ENCODE results near the gene EML2. TPM values are rescaled to one million over a fixed set of nuclear protein-coding genes. Genes with fewer than 3 reads are reported as not detected.
"Not testable (repeated sequence)": the region's sequence is repeated elsewhere in the genome, so short reads cannot be mapped to it uniquely, and the experiment has no call there.

The EML2 gene
- total RNA-seq, 2 donors from 2014 or later, result 47.3 to 55.6 TPM

DNA sequence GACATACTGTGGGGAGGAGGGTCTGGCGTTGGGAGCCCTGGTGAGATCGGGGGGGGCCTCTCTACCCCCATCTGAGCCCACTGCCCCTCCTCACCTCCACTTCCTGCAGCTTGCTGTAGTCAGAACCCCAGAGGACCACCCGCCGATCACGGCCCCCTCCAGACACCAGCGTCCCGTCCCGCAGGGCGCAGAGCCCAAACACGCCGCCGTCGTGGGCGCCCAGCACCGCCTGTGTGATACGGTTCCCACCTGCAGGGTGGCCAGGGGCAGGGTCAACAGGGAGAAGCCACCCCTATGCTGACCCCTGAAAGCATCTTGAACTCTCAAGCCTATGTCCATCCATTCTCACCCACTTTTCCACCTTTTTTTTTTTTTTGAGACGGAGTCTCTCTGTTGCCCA, 17.8 kb downstream of the EML2 start:
- H3K36me3 ChIP-seq, result peaks cover 0 to 4% of the 10 kb centered on the region in 2 donors
- TF ChIP-seq POLR2AphosphoS5 (IDR thresholded peaks at IDR 0.05) (no peak), POLR2A (IDR thresholded peaks at IDR 0.05) (no peak)
- TF ChIP-seq, protein P1, sequence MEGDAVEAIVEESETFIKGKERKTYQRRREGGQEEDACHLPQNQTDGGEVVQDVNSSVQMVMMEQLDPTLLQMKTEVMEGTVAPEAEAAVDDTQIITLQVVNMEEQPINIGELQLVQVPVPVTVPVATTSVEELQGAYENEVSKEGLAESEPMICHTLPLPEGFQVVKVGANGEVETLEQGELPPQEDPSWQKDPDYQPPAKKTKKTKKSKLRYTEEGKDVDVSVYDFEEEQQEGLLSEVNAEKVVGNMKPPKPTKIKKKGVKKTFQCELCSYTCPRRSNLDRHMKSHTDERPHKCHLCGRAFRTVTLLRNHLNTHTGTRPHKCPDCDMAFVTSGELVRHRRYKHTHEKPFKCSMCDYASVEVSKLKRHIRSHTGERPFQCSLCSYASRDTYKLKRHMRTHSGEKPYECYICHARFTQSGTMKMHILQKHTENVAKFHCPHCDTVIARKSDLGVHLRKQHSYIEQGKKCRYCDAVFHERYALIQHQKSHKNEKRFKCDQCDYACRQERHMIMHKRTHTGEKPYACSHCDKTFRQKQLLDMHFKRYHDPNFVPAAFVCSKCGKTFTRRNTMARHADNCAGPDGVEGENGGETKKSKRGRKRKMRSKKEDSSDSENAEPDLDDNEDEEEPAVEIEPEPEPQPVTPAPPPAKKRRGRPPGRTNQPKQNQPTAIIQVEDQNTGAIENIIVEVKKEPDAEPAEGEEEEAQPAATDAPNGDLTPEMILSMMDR (IDR thresholded peaks at IDR 0.05), result no peak
- no peak overlapping the region for H3K27ac ChIP-seq
- H3K9me3 ChIP-seq, result no peaks in the 10 kb centered on the region
- no peaks in the 10 kb centered on the region for H3K27me3 ChIP-seq (replicated peaks; ENCODE audit: insufficient read depth)
- intact Hi-C loops (cut with DNase I), result no loop called here
- WGBS, result 93% methylated on average over 17 of the region's 17 CpGs
- H3K4me3 ChIP-seq, result no peak overlapping the region
- no peak for DNase-seq (ENCODE audit: low spot score)
- H3K4me1 ChIP-seq (replicated peaks), result no peaks in the 10 kb centered on the region

DNA sequence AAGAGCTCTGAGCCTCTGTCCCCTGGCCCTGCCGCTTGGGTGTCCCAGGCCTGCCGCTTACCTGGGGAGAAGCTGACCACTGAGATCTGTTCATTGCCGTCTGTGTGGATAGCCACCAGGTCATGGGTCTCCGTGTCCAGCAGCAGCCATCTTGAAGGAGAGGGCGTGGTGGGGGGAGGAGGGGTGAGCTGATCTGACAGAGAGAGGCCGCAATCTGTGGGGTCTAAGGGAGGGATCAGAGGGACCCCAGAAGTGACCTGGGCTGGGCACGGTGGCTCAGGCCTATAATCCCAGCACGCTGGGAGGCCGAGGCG, 22.5 kb downstream of the EML2 start:
- WGBS, result 81% methylated on average over 10 of the region's 10 CpGs
- Histone ChIP-seq H3K4me3 (no peak overlapping the region), H3K4me1 (replicated peaks) (peaks cover 6% of the 10 kb centered on the region), H3K36me3 (peaks cover 0 to 4% of the 10 kb centered on the region in 2 donors), H3K9me3 (no peaks in the 10 kb centered on the region), H3K27me3 (replicated peaks; ENCODE audit: insufficient read depth) (no peaks in the 10 kb centered on the region), H3K27ac (no peak overlapping the region)
- no peak for DNase-seq (ENCODE audit: low spot score)
- intact Hi-C loops (cut with DNase I), result no loop called here
- TF ChIP-seq POLR2AphosphoS5 (IDR thresholded peaks at IDR 0.05), result no peak
- TF ChIP-seq, protein P1 (IDR thresholded peaks at IDR 0.05), result no peak
- TF ChIP-seq POLR2A (IDR thresholded peaks at IDR 0.05), result no peak

DNA sequence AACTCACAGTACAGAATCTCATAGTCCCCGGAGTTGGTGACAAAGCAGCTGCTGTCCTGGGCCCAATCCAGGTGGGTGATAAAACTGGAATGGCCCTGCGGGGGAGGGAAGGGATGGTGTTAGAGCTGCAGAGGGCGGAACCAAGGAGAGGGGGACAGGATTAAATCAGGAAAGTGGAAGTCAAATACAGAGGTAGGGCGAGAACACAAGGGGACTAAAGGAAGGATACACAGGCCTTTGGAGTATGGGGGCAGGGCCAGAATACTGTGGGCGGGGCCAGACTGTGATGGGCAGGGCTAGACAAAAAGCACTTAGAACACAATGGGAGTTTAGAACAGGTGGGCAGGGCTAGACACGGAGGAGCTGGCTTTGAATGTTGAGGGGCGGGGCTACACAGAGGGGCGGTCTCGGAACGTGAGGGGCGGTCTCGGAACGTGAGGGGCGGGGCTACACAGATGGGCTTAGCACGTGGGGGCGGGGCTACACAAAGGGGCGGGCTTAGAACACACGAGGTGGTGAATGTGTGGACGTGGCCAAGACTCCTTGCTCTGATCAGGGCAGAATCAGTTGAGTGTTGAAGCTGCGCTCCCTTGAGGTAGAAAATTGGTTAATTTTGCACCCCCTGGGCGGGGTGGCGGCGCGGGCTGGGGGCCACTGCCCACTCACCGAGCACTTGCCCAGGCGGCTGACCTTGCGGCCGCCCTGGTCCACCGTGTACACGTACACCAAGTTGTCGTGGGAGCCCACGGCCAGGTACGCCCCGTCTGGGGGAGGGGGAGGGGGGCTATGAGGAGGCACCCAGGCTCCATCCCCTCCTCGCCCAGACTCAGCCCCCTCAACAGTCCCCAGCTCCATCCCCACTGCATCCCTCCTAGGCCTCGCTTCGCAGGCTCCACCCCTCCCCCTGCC, 23.1 kb downstream of the EML2 start:
- Histone ChIP-seq H3K36me3 (peaks cover 0 to 4% of the 10 kb centered on the region in 2 donors), H3K27ac (peak overlapping the region in 1 of 2 donors; percentile 66), H3K9me3 (no peaks in the 10 kb centered on the region), H3K4me1 (replicated peaks) (peaks cover 6% of the 10 kb centered on the region), H3K27me3 (replicated peaks; ENCODE audit: insufficient read depth) (no peaks in the 10 kb centered on the region), H3K4me3 (no peak overlapping the region)
- intact Hi-C loops (cut with DNase I), result no loop called here
- DNase-seq (ENCODE audit: low spot score), result peak; percentile 69
- 44% methylated on average over 37 of the region's 37 CpGs for WGBS
- TF ChIP-seq, protein P1 (IDR thresholded peaks at IDR 0.05), result no peak
- peak; percentile 32 for TF ChIP-seq POLR2A (IDR thresholded peaks at IDR 0.05)
- peak; percentile 48 for TF ChIP-seq POLR2AphosphoS5 (IDR thresholded peaks at IDR 0.05)

DNA sequence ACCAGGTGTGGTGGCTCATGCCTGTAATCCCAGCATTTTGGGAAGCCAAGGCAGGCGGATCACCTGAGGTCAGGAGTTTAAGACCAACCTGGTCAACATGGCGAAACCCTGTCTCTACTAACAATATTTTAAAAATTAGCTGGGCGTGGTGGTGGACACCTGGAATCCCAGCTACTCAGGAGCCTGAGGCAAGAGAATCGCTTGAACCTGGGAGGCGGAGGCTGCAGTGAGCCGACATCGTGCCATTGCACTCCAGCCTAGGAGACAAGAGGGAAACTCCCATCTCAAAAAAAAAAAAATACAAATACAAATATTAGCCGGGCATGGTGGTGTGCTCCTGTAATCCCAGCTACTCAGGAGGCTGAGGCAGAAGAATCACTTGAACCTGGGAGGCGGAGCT, 24.1 kb downstream of the EML2 start:
- H3K9me3 ChIP-seq; H3K4me3 ChIP-seq; H3K27ac ChIP-seq; H3K27me3 ChIP-seq (replicated peaks; ENCODE audit: insufficient read depth); H3K36me3 ChIP-seq; DNase-seq (ENCODE audit: low spot score); H3K4me1 ChIP-seq (replicated peaks); intact Hi-C loops (cut with DNase I): not testable (repeated sequence)
- 90% methylated on average over 9 of the region's 9 CpGs for WGBS

DNA sequence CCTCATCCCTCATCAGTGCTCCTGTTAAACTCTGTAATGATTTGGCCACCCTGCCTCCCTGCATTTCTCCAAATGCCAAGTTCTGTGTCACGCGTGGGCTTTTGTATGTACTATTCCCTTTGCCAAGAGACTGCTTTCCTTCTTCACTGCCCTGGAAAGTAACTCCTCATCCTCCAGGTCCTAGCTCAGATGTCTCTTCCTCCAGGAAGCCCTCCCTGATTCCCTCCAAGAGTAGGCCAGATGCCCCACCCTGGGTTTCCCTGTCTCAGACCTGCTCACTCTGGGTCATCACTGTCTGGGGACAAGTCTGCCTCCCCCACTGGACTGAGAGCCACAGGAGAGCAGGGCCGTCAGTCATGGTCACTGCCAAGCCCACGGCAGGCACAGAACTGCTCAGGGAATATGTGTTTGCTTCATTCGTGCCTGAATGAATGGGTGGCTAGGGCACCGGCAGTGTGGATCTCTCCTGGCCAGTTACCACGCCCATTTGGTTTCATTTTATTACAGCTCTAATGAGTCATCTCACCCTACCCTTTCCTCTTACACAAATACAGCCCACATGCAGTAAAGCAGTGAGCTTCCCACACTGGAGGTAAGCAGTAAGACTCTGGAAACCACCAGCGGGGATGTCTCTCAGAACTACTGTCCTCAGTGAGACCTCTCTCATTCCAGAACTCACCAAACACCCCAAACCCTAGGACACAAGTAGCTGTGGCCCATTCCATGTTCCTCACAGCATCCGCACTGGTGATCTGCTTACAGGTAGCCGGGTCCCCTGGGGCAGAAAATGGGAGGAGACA, 25.1 kb downstream of the EML2 start:
- intact Hi-C loops (cut with DNase I), result no loop called here
- TF ChIP-seq, protein P1 (IDR thresholded peaks at IDR 0.05), result no peak
- TF ChIP-seq POLR2AphosphoS5 (IDR thresholded peaks at IDR 0.05) (peak; percentile 67), POLR2A (IDR thresholded peaks at IDR 0.05) (peak; percentile 69)
- Histone ChIP-seq H3K27me3 (replicated peaks; ENCODE audit: insufficient read depth) (no peaks in the 10 kb centered on the region), H3K27ac (peak overlapping the region; percentile 21 to 59), H3K4me1 (replicated peaks) (peaks cover 6% of the 10 kb centered on the region), H3K9me3 (no peaks in the 10 kb centered on the region), H3K4me3 (no peak overlapping the region), H3K36me3 (peaks cover 0 to 2% of the 10 kb centered on the region in 2 donors)
- DNase-seq (ENCODE audit: low spot score), result peak; percentile 46
- WGBS, result 47% methylated on average over 10 of the region's 10 CpGs
